ENCODE measurements around the gene ACAT2.

DNA sequence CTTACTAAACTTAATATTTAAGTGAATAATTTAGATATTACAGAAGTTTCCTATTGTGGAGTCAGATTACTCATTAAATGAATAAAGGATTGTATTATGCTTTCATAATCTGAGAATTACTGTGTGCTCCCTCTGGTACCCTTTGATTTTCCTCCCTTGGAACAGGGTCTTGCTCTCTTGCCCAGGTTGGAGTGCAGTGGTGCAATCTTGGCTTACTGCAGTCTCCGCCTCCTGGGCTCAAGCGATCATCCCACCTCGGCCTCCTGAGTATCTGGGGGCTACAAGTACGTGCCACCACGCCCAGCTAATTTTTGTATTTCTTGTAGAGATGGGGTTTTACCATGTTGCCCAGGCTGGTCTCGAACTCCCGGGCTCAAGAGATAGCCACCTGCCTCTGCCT lies 24.9 kb upstream of the ACAT2 start:
- TF ChIP-seq, protein P1, sequence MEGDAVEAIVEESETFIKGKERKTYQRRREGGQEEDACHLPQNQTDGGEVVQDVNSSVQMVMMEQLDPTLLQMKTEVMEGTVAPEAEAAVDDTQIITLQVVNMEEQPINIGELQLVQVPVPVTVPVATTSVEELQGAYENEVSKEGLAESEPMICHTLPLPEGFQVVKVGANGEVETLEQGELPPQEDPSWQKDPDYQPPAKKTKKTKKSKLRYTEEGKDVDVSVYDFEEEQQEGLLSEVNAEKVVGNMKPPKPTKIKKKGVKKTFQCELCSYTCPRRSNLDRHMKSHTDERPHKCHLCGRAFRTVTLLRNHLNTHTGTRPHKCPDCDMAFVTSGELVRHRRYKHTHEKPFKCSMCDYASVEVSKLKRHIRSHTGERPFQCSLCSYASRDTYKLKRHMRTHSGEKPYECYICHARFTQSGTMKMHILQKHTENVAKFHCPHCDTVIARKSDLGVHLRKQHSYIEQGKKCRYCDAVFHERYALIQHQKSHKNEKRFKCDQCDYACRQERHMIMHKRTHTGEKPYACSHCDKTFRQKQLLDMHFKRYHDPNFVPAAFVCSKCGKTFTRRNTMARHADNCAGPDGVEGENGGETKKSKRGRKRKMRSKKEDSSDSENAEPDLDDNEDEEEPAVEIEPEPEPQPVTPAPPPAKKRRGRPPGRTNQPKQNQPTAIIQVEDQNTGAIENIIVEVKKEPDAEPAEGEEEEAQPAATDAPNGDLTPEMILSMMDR (conservative IDR thresholded peaks at IDR 0.05): no peak
- TF ChIP-seq ZFX (IDR thresholded peaks at IDR 0.05): no peak
